NCI-H69 (cell line): ENCODE data around the gene MPIG6B.

Experiments
- DNase-seq: peaks from one replicate; lab custom pipeline; 2025; lab: John Stamatoyannopoulos, UW

Gene MPIG6B

GRCh38 chr6:31723245-31723979 is at the start of gene MPIG6B:
TSS of gene MPIG6B (plus strand) at chr6:31723373. CDS start at chr6:31723384, 11 bp downstream.
- DNase-seq, result no peak

- no peak for DNase-seq
These were observed 46.8 kb upstream of the MPIG6B start for GRCh38 chr6:31676322-31676903.

DNA sequence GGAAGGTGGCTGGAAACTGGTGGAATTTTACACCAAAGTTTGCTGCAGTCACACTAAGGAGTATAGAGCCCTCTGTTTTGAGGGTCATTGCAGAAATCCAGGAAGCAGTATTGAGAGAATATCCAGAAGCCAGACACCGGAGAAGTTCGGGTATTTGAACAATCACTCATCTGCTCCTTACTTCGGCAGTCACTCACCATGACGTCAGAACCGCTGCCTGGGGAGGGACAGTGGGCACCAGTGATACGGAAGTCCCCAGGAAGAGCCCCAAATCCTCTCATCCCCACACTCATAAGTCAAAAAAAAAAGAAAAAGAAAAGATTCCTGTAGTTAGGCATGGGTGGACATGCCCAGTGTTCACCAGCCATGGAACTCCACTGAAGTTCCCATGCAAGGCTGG is 46.3 kb upstream of the MPIG6B start:
- DNase-seq, result no peak

DNA sequence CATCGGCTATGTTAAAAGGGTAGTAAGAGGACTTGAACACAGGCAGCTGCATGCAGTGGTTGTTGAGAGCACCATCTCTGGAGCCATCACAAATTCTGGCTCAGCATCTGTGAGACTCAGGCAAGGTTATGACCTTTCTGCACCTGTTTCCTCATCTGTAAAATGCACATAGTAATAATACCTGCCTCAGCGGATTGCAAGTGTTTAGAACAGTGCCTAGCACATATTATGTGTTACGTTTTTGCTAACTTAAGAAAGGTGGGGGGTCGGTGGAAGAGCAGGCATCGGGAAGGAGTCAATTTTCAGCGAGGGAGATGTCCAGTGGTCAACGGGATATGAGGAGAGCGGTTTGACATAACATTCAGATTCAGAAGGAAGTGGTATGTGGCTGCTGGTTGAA is 45.2 kb upstream of the MPIG6B start:
- no peak for DNase-seq

DNA sequence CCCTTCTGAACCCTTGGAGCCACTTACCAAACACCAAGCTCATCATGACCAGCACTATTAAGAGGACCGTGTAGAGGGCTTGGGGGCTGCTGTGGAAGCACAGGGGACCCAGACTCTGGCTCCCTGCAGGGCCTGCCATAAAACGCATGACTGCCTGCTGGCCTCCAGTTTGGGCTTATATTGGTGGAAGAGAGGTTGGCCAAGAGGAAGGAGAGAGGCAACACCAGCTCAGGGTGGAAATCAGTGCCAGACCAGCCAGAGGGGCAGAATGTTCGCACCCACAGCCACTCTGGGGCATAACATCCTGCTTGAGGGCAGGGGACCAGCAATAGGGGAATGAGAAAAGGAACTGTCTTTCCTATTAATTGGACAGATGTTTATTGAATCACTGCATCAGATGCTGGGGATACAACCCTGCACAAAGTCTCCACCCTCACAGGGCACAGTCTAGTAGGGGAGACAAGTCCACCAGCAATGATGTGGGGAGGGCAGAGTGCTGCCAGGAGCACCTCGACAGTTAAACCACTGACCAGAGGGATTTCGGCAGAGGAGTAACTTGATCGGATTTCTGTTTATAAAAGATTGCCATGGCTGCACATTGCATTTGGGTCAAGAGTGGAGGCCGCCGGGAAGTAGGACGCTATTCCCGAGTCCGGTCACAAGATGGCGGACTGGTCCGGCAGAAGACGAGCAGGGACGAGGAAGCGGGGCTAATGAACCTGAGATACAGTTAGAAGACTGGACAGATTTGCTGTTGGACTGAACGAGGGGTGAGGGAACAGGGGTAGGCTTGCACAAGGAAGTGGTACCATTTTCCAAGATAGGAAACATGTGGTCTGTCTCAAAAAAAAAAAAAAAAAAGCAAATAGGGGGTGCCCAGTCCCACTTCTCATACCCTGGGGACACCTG is 42.7 kb upstream of the MPIG6B start, which contains the start of gene LY6G5C:
TSS of gene LY6G5C (minus strand) at position 842 of the 909 bp plus-strand sequence. CDS start at position 148, 694 bp downstream.
- DNase-seq, result peak; percentile 94

DNA sequence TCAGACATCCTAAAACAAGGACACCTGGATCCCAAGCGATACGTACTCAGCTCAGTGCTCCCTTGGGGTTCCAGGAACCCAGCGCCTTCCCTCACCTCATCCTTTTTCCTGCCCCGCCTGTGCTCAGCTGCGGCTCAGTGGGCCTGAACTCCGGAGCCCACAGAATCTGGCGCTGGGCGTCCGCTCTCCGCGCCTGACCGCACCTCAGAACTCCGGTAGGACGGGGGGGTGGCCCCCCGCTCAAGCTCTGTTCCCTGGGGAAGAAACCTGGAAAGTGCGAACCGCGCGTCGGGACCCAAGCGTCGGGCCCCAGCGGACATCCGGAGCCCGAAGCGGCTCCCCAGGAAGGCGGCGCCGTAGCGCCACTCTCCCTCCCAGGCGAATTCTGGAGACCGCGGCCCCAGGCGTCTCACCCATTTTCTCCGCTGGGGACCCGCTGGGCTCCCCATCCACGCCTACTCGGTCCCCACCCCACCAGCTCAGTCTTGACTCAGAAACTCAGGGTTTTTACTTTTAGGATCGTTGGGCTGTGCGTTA is 42.0 kb upstream of the MPIG6B start:
- peak; percentile 85 for DNase-seq

GRCh38 chr6:31683591-31683990 is 39.6 kb upstream of the MPIG6B start:
- no peak for DNase-seq

GRCh38 chr6:31686483-31686882 is 36.7 kb upstream of the MPIG6B start:
- DNase-seq, result no peak

DNA sequence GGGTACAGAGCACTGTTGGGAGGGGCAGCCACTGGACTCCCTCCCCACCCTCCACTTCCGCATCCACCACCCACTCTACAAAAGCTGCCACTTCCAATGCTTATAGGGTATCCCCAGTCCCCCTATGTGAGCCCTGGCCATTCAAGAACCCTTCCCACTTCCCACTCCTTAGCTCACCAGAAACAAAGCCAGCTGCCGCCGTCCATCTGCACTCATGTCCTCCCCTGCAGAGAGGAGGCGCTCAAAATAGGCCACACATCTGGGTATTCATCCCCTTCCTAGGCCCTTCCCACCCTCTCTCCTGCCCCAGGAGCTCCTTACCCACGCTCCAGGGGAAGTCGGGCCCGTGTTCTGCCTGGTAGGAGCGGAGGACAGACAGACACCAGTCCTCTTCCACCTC is 35.9 kb upstream of the MPIG6B start:
- no peak for DNase-seq

- no peak for DNase-seq
These were observed 35.1 kb upstream of the MPIG6B start for GRCh38 chr6:31687860-31688693.

- no peak for DNase-seq
These were observed 33.7 kb upstream of the MPIG6B start for GRCh38 chr6:31689249-31690110.

DNA sequence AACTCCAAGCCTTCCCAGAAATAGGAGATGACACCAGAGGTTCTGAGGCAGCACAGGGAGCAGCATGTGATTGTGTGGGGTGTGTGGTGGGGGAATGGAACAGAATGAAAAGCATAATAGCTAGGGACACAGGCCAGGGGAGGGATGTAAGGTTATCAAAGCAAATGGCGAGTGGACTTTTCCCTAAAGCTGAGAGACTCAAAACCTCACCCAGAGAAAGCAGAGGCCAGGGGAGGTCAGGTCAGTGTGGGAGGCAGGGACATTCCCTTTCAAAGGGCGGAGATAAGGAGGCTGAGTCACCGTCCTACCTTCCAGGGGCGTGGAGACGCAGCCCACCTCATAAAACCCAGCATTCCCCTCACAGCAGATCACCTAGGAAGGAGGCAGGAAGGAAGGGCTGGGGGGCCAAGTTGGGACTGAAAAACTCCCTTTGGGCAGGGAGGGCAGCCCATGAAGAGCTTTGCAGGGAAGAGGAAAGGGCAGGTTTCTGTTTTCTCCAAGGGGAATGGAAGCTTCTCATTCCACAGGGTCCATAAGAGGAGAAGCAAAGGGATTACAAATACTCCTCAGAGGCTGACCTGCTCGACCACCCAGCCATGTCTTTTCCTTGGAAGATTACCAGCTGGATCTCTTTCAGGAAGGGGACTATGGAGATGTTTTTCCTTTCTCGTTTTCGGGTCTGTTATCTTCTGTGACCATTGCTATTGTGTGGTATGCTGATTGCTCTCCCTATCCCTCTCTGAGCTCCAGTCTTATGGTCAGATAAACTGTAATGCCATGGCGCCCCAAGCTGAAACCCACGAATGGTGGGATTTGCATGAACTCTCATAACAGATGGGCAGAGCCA is 32.7 kb upstream of the MPIG6B start:
- no peak for DNase-seq

DNA sequence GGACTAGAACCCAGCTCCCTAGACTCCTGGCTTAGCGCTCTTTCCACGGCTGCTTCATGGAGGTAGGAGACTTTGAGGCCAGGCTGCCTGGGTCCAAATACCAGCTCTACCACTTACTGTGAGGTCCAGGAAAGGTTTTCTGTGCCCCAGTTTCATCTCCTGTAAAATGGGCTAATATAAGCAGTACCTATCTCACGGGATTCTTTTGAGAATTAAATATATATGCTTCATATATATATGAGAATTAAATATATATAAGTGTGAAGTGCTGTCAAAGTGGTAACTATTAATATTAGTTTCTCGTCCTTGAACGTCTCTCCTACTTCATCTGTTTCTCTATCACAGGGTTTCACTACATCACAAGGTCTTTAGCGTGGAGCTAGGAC is 32.1 kb upstream of the MPIG6B start:
- no peak for DNase-seq

GRCh38 chr6:31691564-31692108 is 31.5 kb upstream of the MPIG6B start:
- no peak for DNase-seq

DNA sequence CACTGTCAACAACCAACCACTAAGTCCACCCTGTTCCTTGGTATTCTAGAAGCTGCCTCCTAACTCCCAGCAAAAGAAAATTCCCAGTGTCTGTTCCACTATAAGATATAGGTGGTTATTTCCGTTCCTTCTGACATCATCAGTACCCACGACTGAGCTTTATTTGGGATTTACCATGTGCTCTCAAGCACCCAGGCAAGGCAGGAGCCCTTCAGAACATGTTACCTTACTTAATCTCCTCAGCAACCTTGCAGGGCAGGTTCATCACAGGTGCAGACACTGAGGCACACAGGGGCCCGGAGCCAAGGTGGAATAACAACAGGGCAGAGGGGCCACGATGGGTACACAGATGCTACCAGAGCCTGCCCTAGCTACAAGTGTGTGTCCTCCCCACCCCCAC is 30.8 kb upstream of the MPIG6B start:
- no peak for DNase-seq

- no peak for DNase-seq
These were observed 30.3 kb upstream of the MPIG6B start for GRCh38 chr6:31692886-31693285.

- no peak for DNase-seq
These were observed 29.6 kb upstream of the MPIG6B start for GRCh38 chr6:31693535-31693934.

GRCh38 chr6:31697555-31697954 is 25.6 kb upstream of the MPIG6B start:
- peak; percentile 69 for DNase-seq

- no peak for DNase-seq
These were observed 22.3 kb upstream of the MPIG6B start for GRCh38 chr6:31700740-31701401.
